GM12801 (cell line): ENCODE results near the gene EDN3.

ENCODE experiments used
- CTCF ChIP-seq: IDR thresholded peaks from one replicate; pipeline ENCODE4 v1.5.1; 2011; ENCODE audit warnings: control low read depth; ENCODE audit not compliant: insufficient read length; ENCODE audit errors: extremely low read depth

Gene EDN3

GRCh38 chr20:59268870-59269269 is 31.5 kb upstream of the EDN3 start:
- TF ChIP-seq CTCF, result no peak

DNA sequence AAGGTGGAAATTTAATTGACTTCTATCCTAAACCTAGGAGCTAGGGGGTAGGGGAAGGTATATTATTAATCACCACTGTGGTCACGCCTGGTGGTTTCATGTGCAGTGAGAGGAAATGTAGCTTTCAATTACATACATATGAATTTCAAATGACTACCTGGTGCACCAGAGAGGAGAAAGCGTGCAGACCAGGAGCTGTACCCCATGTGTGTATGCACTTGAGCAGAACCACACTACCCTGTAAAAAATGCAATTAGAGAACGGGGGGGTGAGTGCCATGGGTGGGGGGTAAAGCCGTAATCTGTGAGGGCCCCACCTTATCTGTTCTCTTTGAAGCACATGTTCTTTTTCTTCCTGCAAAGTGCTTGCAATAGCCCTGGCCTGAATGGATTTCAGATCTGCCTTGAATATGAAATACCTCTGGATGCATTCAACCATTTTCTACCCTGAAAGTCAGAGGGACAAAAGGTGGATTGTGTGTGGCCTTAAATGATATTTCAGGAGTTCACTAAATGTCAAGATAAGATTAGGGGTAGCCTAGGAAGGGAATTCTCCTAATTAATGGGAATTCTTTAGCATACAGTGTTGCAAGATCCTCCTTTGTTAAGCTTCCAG is 30.9 kb upstream of the EDN3 start:
- TF ChIP-seq CTCF, result no peak

DNA sequence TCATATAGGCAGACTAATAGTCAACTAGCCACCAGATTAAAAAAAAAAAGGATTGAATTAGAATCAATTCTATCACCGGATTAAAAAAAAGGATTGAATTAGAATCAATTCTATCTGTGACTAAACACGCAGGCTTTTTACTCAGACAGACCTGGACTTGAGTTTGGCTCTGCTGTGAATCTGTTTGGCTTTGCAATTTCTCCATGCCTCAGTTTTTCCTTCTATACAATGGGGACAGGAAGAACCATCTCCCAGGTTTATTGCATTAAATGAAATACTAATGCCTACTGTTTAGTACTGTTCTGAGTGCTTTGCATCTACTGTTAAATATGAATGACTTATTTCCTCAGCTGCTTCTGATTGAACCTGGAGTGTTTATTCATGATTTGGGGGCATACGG is 30.0 kb upstream of the EDN3 start:
- TF ChIP-seq CTCF, result no peak

DNA sequence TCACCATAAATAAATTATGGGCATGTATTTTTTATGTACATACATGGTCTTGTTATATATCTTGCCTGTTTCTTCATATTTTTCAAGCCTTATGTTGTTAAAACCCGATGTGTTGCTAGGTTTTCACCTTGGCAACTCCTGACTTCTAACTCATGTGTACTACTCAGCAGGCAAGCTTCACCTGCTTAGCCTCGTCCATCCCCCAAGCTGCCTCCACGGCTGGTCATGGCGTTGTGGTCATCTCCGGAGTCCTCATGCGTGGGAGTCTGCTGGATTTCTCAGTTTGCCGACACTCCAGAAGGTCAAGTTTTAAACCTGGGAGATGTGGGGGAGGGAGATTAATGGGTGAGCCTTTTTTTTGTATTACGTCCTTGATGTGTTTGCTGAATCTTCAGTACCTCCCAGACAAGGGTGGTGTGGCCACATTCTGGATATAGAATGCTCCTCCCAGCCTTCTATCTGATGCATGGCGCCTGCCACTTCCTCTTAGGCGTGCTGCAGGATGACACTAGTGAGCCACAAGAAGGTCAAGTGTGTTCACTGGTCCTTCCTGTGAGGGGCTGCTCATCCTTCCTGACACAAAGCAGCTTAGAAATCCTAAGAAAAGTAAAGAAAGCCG is 26.6 kb upstream of the EDN3 start:
- no peak for TF ChIP-seq CTCF

- no peak for TF ChIP-seq CTCF
Observed at GRCh38 chr20:59276938-59277337, 23.5 kb upstream of the EDN3 start.

DNA sequence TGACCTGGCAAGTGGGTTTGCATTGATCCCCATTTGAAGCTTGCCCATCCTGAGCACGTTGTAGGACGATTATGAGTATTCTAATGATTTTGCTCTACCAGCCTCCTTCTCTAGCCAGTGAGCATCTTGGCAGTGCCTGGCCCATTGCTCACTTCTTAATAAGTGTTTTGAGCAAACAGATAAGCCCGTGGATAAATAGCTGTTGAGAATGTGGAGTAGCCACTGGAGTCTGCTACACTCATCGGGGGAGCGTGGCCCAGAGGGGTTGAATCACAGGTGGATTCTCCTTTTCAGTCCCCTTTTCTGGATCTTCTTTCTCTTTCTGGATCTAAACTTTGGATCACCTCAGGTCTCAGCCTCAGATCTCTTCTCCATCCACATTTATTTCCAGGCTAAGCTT is 15.9 kb upstream of the EDN3 start:
- no peak for TF ChIP-seq CTCF

GRCh38 chr20:59289994-59290393 is 10.4 kb upstream of the EDN3 start:
- TF ChIP-seq CTCF, result no peak
